HK-2 (cell line): ENCODE results near the gene TOMM6.
A peak's percentile ranks its signal among the peaks of the same experiment; 100 is the strongest.
"Not testable (repeated sequence)": the region's sequence is repeated elsewhere in the genome, so short reads cannot be mapped to it uniquely, and the experiment has no call there.

Experiments
- DNase-seq: peaks from one replicate; pipeline ENCODE4 v3.0.0-alpha.2; 2018; ENCODE audit not compliant: unreplicated experiment

The TOMM6 gene

DNA sequence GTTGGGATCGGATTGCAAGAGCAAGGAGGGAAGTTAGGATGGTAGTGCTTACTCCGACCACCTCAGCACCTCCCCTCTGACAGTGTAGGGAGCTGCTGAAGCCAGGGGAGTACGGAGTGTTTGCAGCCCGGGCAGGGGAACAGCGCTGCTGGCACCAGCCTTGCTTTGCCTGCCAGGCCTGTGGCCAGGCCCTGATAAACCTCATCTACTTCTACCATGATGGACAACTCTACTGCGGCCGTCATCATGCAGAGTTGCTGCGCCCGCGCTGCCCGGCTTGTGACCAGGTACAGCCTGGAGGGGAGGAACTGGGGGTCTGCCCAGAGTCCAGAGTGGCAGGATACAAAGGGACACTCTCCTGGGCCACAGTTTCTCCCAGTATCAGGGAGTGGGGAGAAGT, 2.2 kb upstream of the TOMM6 start:
- no peak for DNase-seq

DNA sequence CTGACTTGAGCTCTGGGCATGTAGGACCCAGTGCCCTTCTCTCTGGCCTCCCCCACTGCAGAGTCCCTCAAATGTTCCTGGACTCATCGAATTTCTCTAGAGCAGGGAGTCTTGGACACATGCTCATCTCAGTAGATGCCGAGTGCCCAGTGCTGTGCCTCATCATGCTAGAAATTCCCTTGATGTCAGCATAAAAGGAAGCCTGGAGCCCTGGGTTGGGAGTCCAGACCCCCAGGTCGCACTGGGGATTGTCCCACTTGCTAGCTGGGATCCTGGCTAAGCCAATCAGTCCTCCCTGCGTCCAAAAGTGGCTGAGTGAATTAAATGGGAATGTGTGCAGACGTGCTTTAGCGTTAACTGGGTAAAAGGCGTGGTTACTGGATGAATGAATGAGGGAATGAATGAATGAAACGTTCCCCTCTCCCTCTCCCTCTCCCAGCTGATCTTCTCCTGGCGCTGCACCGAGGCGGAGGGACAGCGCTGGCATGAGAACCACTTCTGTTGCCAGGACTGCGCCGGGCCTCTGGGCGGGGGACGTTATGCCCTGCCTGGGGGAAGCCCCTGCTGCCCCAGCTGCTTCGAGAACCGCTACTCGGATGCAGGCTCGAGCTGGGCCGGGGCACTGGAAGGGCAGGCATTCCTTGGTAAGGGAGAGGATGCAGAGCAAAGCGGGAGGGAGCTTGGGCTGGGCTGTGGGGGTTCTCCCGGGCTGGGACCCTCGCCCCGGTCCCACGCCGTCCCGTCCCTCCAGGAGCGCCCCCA, 1.6 kb upstream of the TOMM6 start:
- DNase-seq = no peak

DNA sequence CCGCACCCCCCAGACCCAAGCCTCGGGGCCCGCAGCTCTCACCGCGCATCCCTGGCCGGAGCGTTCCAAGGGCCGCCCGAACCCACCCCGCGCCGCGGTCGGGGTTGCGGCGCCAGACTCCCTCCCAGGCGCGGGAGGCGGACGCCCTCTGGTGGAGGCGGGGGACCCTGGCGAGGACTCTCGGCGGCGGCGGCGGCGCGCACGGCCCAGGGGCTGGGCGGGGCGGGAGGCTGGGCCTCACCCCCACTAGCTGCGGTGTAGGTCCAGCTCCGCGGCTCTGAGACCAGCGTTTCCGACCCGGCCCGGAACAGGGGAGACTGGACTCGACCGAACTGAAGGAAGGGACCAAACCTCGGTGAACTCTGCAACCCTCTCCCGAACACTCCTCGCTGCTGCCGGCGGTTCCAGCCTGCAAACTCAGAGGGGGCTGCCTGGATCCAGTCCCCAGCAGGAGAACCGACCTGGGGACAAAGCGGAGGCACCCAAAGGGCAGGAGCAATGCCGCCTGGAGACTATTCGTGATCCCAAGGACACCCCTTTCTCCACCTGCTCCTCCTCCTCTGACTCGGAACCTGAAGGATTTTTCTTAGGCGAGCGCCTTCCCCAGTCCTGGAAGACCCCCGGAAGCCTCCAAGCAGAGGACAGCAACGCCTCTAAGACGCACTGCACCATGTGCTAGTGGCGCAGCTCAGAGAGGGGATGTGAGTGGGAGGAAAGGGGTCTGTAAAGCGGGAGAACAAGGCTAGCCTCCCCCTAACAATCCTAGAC, 859 bp upstream of the TOMM6 start:
- peak; percentile 86 for DNase-seq

DNA sequence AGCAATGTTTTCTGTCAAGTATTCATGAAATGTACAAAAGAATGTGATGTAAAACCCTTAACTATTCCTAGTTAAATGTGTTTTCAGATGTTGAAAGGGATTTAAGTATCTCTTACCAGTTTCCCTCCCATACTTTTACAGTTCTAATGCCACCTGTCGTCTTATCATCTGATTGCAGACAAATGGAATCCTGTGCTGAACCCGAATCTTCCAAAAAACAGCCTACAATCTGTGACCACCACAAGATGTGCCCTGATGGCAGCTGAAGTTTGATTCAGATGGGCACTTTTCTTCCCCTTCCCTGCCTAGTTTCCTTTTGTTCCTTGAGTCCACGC, 1.9 kb downstream of the TOMM6 start:
- no peak for DNase-seq

DNA sequence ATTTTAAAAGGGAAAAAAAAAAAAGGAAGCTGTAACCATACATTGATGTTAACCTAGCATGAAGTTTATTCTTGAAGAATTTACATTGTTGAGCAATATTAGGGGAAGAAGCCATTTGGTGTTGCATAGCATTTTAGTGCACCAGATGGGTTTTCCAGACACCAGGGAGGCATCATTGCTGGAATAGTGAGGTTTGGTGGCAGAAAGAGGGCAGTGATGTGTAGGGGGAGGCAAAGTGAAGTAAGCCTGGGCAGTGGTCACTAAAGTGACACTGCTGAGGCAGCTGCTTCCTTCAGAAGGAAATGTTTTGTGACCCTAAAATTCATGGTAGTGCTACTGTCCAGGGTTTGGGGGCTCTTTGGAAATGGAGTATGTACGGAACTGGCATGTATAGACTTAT, 2.6 kb downstream of the TOMM6 start:
- no peak for DNase-seq

- DNase-seq = no peak
These were observed 3.8 kb downstream of the TOMM6 start for GRCh38 chr6:41791305-41791704.

- no peak for DNase-seq
These were observed 4.5 kb downstream of the TOMM6 start for GRCh38 chr6:41791984-41792383.

- DNase-seq = no peak
These were observed 9.0 kb downstream of the TOMM6 start for GRCh38 chr6:41796474-41796873.

DNA sequence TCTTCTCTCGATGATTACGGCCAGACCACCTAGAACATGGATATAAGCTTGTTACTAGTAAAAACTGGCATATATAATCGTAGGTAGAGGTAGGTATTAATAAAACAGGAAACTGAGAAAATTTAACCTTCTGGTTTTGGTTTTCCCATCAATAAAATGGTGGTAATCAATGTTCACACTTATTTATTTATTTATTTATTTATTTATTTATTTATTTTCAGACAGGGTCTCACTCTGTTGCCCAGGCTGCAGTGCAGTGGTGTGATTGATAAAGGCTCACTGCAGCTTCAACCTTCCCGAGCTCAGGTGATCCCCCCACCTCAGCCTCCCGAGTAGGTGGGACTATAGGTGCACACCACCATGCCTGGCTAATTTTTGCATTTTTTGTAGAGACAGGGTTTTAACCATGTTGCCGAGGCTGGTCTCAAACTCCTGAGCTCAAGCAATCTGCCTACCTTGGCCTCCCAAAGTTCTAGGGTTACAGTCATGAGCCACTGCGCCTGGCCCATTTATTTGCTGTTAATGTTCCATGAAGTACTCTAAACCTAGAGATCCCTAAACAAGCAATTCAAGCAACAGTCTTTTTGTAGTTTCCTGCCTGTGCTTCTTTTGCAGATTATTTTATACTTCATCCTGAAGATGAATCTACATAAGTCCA, 11.5 kb downstream of the TOMM6 start:
- DNase-seq = no peak

DNA sequence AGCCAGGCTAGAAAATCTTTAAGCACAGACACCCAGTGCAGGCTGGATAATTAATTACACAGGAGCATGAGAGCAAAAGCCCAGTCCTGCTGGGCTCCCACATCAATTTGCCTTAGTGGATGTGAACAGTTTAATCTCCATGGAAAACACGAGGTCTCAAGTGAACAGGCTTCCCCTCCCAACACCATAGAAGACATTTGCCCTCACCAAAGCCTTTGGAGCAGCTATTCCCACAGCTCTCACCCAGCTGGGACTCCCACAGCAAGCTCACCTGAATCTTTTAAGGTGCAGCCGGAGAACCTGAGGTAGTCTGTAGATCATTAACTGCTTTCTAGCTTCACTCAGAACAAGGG, 12.0 kb downstream of the TOMM6 start:
- no peak for DNase-seq

DNA sequence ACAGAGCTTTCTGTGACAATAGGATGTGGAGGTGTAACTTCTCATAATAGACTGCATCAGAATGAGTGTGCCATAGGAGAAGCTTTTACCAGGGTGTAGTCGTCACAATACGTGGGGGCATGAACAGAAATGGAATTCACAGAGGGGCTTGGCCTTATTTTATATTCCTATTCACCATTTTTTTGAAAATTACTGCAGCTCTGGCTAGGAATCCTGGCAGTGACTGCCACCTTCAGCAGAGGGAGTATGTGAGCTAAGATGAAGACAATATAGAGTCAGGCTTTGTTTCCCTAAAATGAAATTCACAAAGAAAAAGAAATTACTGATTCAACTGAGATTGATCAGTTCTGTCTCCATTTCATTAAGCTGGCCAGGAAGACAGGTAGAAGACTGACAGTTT, 13.9 kb downstream of the TOMM6 start:
- DNase-seq = no peak

- no peak for DNase-seq
These were observed 18.6 kb downstream of the TOMM6 start for GRCh38 chr6:41805830-41806774.

DNA sequence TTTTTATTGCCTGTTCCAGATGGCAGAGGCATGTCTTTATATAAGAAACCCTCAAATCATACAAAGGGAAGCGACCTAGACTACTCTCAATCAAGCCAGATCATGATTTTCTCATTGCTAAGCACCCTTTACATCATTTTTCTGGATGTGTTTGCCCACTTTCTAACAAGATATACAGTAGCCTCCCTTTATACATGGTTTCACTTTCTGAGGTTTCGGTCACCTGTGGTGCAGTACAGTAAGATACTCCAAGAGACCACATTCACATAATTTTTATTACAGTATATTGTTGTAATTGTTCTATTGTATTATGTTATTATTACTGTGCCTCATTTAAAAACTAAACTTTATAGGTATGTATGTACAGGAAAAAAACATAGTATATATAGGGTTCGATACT, 23.6 kb downstream of the TOMM6 start:
- no peak for DNase-seq

DNA sequence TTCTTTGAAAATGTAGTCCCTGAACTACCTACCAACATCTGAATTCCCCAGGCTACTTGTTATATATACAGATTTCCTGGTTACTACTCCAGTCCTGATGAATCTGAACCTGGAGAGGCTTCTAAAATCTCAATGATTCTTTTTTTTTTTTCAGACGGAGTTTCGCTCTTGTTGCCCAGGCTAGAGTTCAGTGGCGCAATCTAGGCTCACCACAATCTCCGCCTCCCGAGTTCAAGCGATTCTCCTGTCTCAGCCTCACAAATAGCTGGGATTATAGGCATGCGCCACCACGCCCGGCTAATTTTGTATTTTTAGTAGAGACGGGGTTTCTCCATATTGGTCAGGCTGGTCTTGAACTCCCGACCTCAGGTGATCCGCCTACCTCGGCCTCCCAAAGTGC, 24.5 kb downstream of the TOMM6 start:
- not testable (repeated sequence) for DNase-seq

DNA sequence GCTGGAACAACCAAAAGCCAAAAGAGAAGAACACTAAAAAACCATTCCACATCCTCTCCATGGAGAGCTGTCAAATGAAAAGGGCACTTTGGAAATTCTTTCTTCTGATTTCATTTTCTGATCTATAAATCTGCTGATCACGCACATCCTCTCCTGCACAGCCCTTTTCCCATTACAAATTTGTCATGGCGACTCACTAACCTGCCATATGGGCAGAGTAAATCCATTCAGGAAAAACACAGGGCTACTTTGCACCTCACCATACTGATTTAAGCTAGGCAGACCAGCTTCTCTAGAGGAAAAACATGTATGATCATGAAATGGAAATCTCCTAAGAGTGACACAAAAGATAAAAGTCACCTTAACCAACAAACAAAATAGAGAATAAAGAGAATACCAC, 26.0 kb downstream of the TOMM6 start:
- no peak for DNase-seq

- DNase-seq = no peak
These were observed 26.5 kb downstream of the TOMM6 start for GRCh38 chr6:41813956-41814355.

DNA sequence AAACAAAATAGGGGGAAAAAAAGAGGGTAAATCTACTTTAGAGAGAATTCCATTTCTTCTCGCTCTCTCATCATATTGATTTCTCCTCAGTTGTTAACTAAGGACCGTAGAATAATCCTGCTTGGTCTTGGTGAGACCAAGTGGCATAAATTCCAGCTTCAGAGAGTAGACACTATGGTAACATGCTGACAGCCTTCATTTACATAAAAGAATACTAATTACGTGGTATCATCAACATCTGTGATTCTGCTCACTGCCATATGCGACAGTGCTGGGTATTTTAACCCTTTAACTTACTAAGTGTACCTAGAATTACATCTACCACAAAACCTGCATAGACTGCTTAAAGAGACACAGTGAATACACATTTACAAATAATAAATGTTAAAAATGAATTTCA, 27.1 kb downstream of the TOMM6 start:
- DNase-seq = no peak

DNA sequence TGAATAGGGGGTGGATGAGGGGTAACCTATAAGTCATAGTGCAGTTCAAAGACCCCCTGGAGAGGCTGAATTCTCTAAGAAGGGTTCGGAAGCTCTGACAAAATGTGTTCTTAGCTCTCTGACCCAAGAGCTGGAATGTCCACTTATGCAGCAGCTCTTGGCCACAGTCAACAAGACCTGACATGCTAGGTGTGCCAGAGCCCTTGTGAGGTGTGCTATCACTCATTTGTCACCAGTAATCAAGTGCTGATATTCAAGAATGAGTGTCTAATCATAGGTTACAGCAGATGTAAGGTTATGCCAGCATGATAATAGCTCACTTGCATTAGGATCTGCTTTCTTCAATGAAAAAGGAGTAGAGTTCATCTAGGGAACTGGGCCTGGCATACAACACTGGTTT, 28.1 kb downstream of the TOMM6 start:
- no peak for DNase-seq

DNA sequence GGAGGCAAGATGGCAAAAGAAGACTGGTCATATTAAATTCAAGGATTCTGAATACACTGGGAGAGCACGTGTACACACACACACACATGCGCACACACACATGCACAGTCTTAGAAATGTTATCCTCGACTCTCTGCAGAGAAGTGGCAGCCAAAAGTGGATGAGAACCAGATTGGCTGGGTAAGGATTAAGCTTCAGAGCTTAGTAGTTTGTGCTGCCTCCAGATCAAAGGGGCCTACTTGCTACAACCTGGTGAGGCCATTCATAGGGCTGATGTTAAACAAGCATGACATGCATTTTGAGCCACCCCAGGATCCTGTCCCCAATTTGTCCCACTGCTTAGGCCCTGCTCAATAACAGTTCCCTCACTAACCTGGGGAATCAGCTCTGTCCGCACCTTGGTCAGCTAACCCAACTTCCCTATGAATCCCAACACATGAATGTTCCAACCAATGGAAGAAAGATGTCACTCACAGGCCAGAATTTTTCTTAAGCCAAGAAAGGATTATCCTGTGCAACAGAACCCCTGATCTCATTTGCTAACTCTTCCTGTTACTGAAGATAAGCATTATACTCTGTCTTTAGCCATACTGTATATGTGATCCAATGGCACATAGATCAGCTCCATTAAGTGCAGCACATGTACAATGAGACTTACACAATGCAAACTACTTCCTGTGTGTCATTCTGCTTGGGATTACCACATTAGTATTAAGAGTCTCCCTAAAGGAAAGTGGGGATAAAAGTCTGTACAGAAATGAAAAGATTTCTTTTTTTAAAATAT, 31.0 kb downstream of the TOMM6 start:
- DNase-seq = no peak

GRCh38 chr6:41821266-41821665, 33.8 kb downstream of the TOMM6 start:
- no peak for DNase-seq

- no peak for DNase-seq
These were observed 34.5 kb downstream of the TOMM6 start for GRCh38 chr6:41822021-41822420.
